ENCODE measurements around the gene LSS.
A peak's percentile ranks its signal among the peaks of the same experiment; 100 is the strongest.

Gene LSS

GRCh38 chr21:46228345-46229051 is at the start of gene LSS:
Gene LSS, minus strand, starts transcription at chr21:46228774. Its CDS starts 29 bp downstream, at chr21:46228745.
- H3K4me3 ChIP-seq (ENCODE audit: low read depth, low read length): peak within 1 kb of the TSS; percentile 78
- TF ChIP-seq POLR2A (IDR thresholded peaks at IDR 0.05; ENCODE audit: extremely low read depth, insufficient read length): peak; percentile 49
- TF ChIP-seq MYC (IDR thresholded peaks at IDR 0.05; ENCODE audit: low read depth, low read length): no peak
- TF ChIP-seq MAX (IDR thresholded peaks at IDR 0.05; ENCODE audit: low read depth, low read length): peak; percentile 85
- peak; percentile 99 for DNase-seq (ENCODE audit: low read depth)

GRCh38 chr21:46274797-46275390 is 46.3 kb upstream of the LSS start:
- TF ChIP-seq CTCF (IDR thresholded peaks at IDR 0.05; ENCODE audit: low read depth, low read length) (no peak), MYC (IDR thresholded peaks at IDR 0.05; ENCODE audit: low read depth, low read length) (no peak), POLR2A (IDR thresholded peaks at IDR 0.05; ENCODE audit: extremely low read depth, insufficient read length) (no peak), MAX (IDR thresholded peaks at IDR 0.05; ENCODE audit: low read depth, low read length) (no peak)
- no peak for DNase-seq (ENCODE audit: low read depth)
- no peak overlapping the region for H3K4me3 ChIP-seq (ENCODE audit: low read depth, low read length)

- TF ChIP-seq MAX (IDR thresholded peaks at IDR 0.05; ENCODE audit: low read depth, low read length): no peak
- no peak for TF ChIP-seq POLR2A (IDR thresholded peaks at IDR 0.05; ENCODE audit: extremely low read depth, insufficient read length)
- no peak for TF ChIP-seq MYC (IDR thresholded peaks at IDR 0.05; ENCODE audit: low read depth, low read length)
- no peak for TF ChIP-seq CTCF (IDR thresholded peaks at IDR 0.05; ENCODE audit: low read depth, low read length)
- no peak overlapping the region for H3K4me3 ChIP-seq (ENCODE audit: low read depth, low read length)
- DNase-seq (ENCODE audit: low read depth): no peak
These were observed 44.8 kb upstream of the LSS start for GRCh38 chr21:46273341-46273740.

- DNase-seq (ENCODE audit: low read depth): no peak
- no peak overlapping the region for H3K4me3 ChIP-seq (ENCODE audit: low read depth, low read length)
- TF ChIP-seq MYC (IDR thresholded peaks at IDR 0.05; ENCODE audit: low read depth, low read length) (no peak), POLR2A (IDR thresholded peaks at IDR 0.05; ENCODE audit: extremely low read depth, insufficient read length) (no peak), MAX (IDR thresholded peaks at IDR 0.05; ENCODE audit: low read depth, low read length) (no peak), CTCF (IDR thresholded peaks at IDR 0.05; ENCODE audit: low read depth, low read length) (no peak)
These were observed 40.9 kb upstream of the LSS start for GRCh38 chr21:46269466-46269865.

- no peak overlapping the region for H3K4me3 ChIP-seq (ENCODE audit: low read depth, low read length)
- DNase-seq (ENCODE audit: low read depth): no peak
- no peak for TF ChIP-seq CTCF (IDR thresholded peaks at IDR 0.05; ENCODE audit: low read depth, low read length)
- no peak for TF ChIP-seq MYC (IDR thresholded peaks at IDR 0.05; ENCODE audit: low read depth, low read length)
- no peak for TF ChIP-seq POLR2A (IDR thresholded peaks at IDR 0.05; ENCODE audit: extremely low read depth, insufficient read length)
- TF ChIP-seq MAX (IDR thresholded peaks at IDR 0.05; ENCODE audit: low read depth, low read length): no peak
These were observed 39.8 kb upstream of the LSS start for GRCh38 chr21:46268371-46268770.

GRCh38 chr21:46266946-46267345 is 38.4 kb upstream of the LSS start:
- no peak for TF ChIP-seq MYC (IDR thresholded peaks at IDR 0.05; ENCODE audit: low read depth, low read length)
- TF ChIP-seq CTCF (IDR thresholded peaks at IDR 0.05; ENCODE audit: low read depth, low read length): no peak
- TF ChIP-seq MAX (IDR thresholded peaks at IDR 0.05; ENCODE audit: low read depth, low read length): no peak
- no peak for TF ChIP-seq POLR2A (IDR thresholded peaks at IDR 0.05; ENCODE audit: extremely low read depth, insufficient read length)
- DNase-seq (ENCODE audit: low read depth): no peak
- no peak overlapping the region for H3K4me3 ChIP-seq (ENCODE audit: low read depth, low read length)

Measured in NB4 (cell line).